DOHH2 (cell line): Measurements from ENCODE around the gene SMPDL3A.
"Not testable (repeated sequence)": the region's sequence is repeated elsewhere in the genome, so short reads cannot be mapped to it uniquely, and the experiment has no call there.

Source experiments
- CTCF ChIP-seq: fragments of 200-600 bp; sonication (generic); IDR thresholded peaks from one replicate; pipeline ENCODE4 v1.5.1; 2014; ENCODE audit warnings: antibody characterized with exemption, mild to moderate bottlenecking, low read depth, low read length; ENCODE audit not compliant: poor library complexity, severe bottlenecking
- EZH2phosphoT487 ChIP-seq: fragments of 200-600 bp; sonication (generic); IDR thresholded peaks from 2 replicates; pipeline ENCODE4 v1.6.1; 2017; ENCODE audit warnings: borderline replicate concordance, mild to moderate bottlenecking, antibody characterized with exemption, low read length, moderate library complexity, mixed read lengths

- not testable (repeated sequence) for TF ChIP-seq CTCF, EZH2phosphoT487
Measured at GRCh38 chr6:122744856-122745255, 44.2 kb upstream of the SMPDL3A start.
